H1 (cell line): ENCODE data around the gene CEP350. TPM values are rescaled to one million over a fixed set of nuclear protein-coding genes. Genes with fewer than 3 reads are reported as not detected.

ENCODE experiments used
- CTCF ChIA-PET: fragments of 300-600 bp; sonication (Branson Sonifier 250); formaldehyde crosslinking; loops from one replicate; lab custom pipeline; 2021; ENCODE audit not compliant: partially characterized antibody; lab: Charles Lee
- POLR2A ChIA-PET: fragments of 300-600 bp; sonication (Branson Sonifier 250); formaldehyde crosslinking; loops from one replicate; lab custom pipeline; 2021; ENCODE audit warnings: inconsistent platforms; ENCODE audit not compliant: partially characterized antibody; lab: Charles Lee
- DNase-seq, 2 experiments: peaks; one replicate each; pipeline versions ENCODE4 v3.0.0 to v3.0.0-alpha.2; 2010 to 2022; ENCODE audit warnings: low spot score in 2 of 2, low read depth in 1 of 2, mixed read lengths in 1 of 2
- FAIRE-seq: peaks from 2 replicates; lab custom pipeline; 2011; peaks lifted over from hg19 to GRCh38; lab: Jason Lieb, UNC
- H2AFZ ChIP-seq: 2 replicates; pipeline ENCODE4 v1.8.1; 2012; ENCODE audit warnings: low read length, inconsistent platforms
- H2AK5ac ChIP-seq: 2 replicates; pipeline ENCODE4 v1.6.1; 2013; ENCODE audit warnings: low read depth, low read length
- H2BK120ac ChIP-seq: replicated peaks from 2 replicates; pipeline ENCODE3; 2013; ENCODE audit warnings: low read depth, low read length, inconsistent platforms
- H2BK12ac ChIP-seq: 2 replicates; pipeline ENCODE4 v1.6.1; 2013; ENCODE audit warnings: low read depth, low read length
- H2BK15ac ChIP-seq: 2 replicates; pipeline ENCODE4 v1.6.1; 2013; ENCODE audit warnings: low read length
- H2BK20ac ChIP-seq: 2 replicates; pipeline ENCODE4 v1.6.1; 2013; ENCODE audit warnings: low read length
- H2BK5ac ChIP-seq: 2 replicates; pipeline ENCODE4 v1.6.1; 2013; ENCODE audit warnings: low read depth, low read length
- H3K14ac ChIP-seq: 2 replicates; pipeline ENCODE4 v1.6.1; 2013; ENCODE audit warnings: inconsistent platforms; ENCODE audit not compliant: insufficient read length
- H3K18ac ChIP-seq: 2 replicates; pipeline ENCODE4 v1.6.1; 2013; ENCODE audit warnings: low read length; ENCODE audit errors: extremely low read depth
- H3K23ac ChIP-seq: 2 replicates; pipeline ENCODE4 v1.6.1; 2013; ENCODE audit warnings: inconsistent platforms; ENCODE audit not compliant: insufficient read length
- H3K23me2 ChIP-seq: 2 replicates; pipeline ENCODE4 v1.6.1; 2013; ENCODE audit warnings: low read depth, low read length
- H3K27ac ChIP-seq: 2 replicates; pipeline ENCODE4 v1.6.1; 2011; ENCODE audit warnings: low read depth, low read length, inconsistent platforms
- H3K27me3 ChIP-seq, 4 experiments: replicated peaks in 1 of 4; 1 replicate in 1 of 4; 2 replicates in 3 of 4; pipeline versions ENCODE4 v1.6.1 to v1.8.1; 2011 to 2013; ENCODE audit warnings: low read length in 3 of 4, mild to moderate bottlenecking in 3 of 4, inconsistent platforms in 2 of 4, mixed read lengths in 2 of 4, moderate library complexity in 1 of 4; ENCODE audit not compliant: control insufficient read depth in 3 of 4, insufficient read depth in 3 of 4; ENCODE audit errors: extremely low read depth in 1 of 4
- H3K36me3 ChIP-seq, 4 experiments: 2 replicates each; pipeline versions ENCODE4 v1.6.1 to v1.8.1; 2011 to 2013; ENCODE audit warnings: mild to moderate bottlenecking in 4 of 4, low read length in 3 of 4, moderate library complexity in 2 of 4, control low read depth in 1 of 4, inconsistent platforms in 1 of 4; ENCODE audit not compliant: insufficient read depth in 4 of 4, control insufficient read depth in 2 of 4
- H3K4ac ChIP-seq: replicated peaks from 2 replicates; pipeline ENCODE3; 2013; ENCODE audit warnings: low read length, low read depth, mixed read lengths, inconsistent platforms; ENCODE audit not compliant: insufficient read length
- H3K4me1 ChIP-seq, 4 experiments: replicated peaks in 1 of 4; 1 replicate in 1 of 4; 2 replicates in 3 of 4; pipeline versions ENCODE4 v1.6.1 to v1.8.1; 2011 to 2013; ENCODE audit warnings: low read length in 3 of 4, inconsistent platforms in 2 of 4, mixed read lengths in 1 of 4; ENCODE audit not compliant: insufficient read depth in 4 of 4, control insufficient read depth in 3 of 4
- H3K4me2 ChIP-seq, 2 experiments: 2 replicates each; pipeline versions ENCODE4 v1.6.1 to v1.8.1; 2011 to 2013; ENCODE audit warnings: low read depth in 2 of 2, low read length in 2 of 2, control low read depth in 1 of 2, inconsistent platforms in 1 of 2, mild to moderate bottlenecking in 1 of 2; ENCODE audit not compliant: insufficient read depth in 1 of 2
- H3K4me3 ChIP-seq, 4 experiments: fragments of 200-600, 300-600 bp in 1 of 4; sonication (generic), shearing (Covaris generic), sonication (Bioruptor Twin) in 1 of 4; 2 replicates each; pipeline versions ENCODE4 v1.5.1 to v1.8.1; 2011 to 2016; ENCODE audit warnings: low read length in 4 of 4, low read depth in 3 of 4, control low read depth in 2 of 4, inconsistent platforms in 2 of 4, mild to moderate bottlenecking in 2 of 4, mixed read lengths in 1 of 4, moderate library complexity in 1 of 4; ENCODE audit not compliant: insufficient read depth in 2 of 4; ENCODE audit errors: extremely low read depth in 1 of 4
- H3K56ac ChIP-seq: replicated peaks from 2 replicates; pipeline ENCODE3; 2013; ENCODE audit warnings: low read depth, mild to moderate bottlenecking, mixed read lengths, low read length, inconsistent platforms; ENCODE audit not compliant: insufficient read length
- H3K79me1 ChIP-seq: 2 replicates; pipeline ENCODE4 v1.6.1; 2013; ENCODE audit warnings: low read depth, low read length, control low read depth
- H3K79me2 ChIP-seq, 2 experiments: 2 replicates each; pipeline versions ENCODE4 v1.6.1 to v1.8.1; 2012 to 2013; ENCODE audit warnings: low read length in 2 of 2, mild to moderate bottlenecking in 2 of 2, inconsistent platforms in 1 of 2; ENCODE audit not compliant: insufficient read depth in 2 of 2, control insufficient read depth in 1 of 2
- H3K9ac ChIP-seq, 4 experiments: replicated peaks in 1 of 4; 1 replicate in 1 of 4; 2 replicates in 3 of 4; pipeline versions ENCODE4 v1.6.1 to v1.8.1; 2011 to 2013; ENCODE audit warnings: low read depth in 3 of 4, low read length in 3 of 4, control low read depth in 2 of 4, mild to moderate bottlenecking in 2 of 4, moderate library complexity in 2 of 4, inconsistent platforms in 1 of 4; ENCODE audit errors: extremely low read depth in 1 of 4
- H3K9me3 ChIP-seq, 2 experiments: 2 replicates each; pipeline versions ENCODE4 v1.6.1 to v1.8.1; 2012 to 2013; ENCODE audit warnings: mild to moderate bottlenecking in 2 of 2, moderate library complexity in 2 of 2, control low read depth in 1 of 2, inconsistent platforms in 1 of 2, low read depth in 1 of 2, low read length in 1 of 2, mixed read lengths in 1 of 2; ENCODE audit not compliant: insufficient read depth in 2 of 2
- H4K20me1 ChIP-seq, 2 experiments: replicated peaks in 1 of 2; 2 replicates each; pipeline versions ENCODE3 to v1.8.1; 2011 to 2013; ENCODE audit warnings: inconsistent platforms in 2 of 2, low read length in 2 of 2, mild to moderate bottlenecking in 1 of 2; ENCODE audit not compliant: insufficient read depth in 2 of 2, control insufficient read depth in 1 of 2
- H4K5ac ChIP-seq: 2 replicates; pipeline ENCODE4 v1.6.1; 2013; ENCODE audit warnings: low read length, low read depth, mixed read lengths, inconsistent platforms; ENCODE audit not compliant: insufficient read length
- H4K8ac ChIP-seq: 2 replicates; pipeline ENCODE4 v1.8.0; 2013; ENCODE audit warnings: mild to moderate bottlenecking, moderate library complexity, low read length, inconsistent platforms; ENCODE audit not compliant: insufficient read depth; ENCODE audit errors: extremely low read depth
- H4K91ac ChIP-seq: replicated peaks from 2 replicates; pipeline ENCODE3; 2013; ENCODE audit warnings: low read length, mixed read lengths, inconsistent platforms; ENCODE audit not compliant: insufficient read length
- WGBS, 2 experiments: shearing (Covaris generic) in 1 of 2; methylation state at CpG; one replicate each; pipeline versions ENCODE4 v1.1.6 to v1.1.7; 2013 to 2015; ENCODE audit warnings: low lambda C conversion rate in 2 of 2, mixed read lengths in 2 of 2, inconsistent platforms in 1 of 2, low coverage in 1 of 2, missing lambda C conversion rate in 1 of 2; ENCODE audit not compliant: insufficient replicate concordance in 2 of 2, insufficient coverage in 1 of 2, insufficient read length in 1 of 2; ENCODE audit errors: extremely low coverage in 1 of 2, missing lambda C conversion rate in 1 of 2; 5-methylcytosine and 5-hydroxymethylcytosine counted together
- polyA plus RNA-seq, 7 experiments: library from polyadenylated mRNA; depleted of rRNA in 3 of 7; stranded (reverse) in 5 of 7; unstranded in 2 of 7; fragments of >200 nt in 5 of 7; fragments of 200-250 nt in 2 of 7; gene quantifications; 1 replicate in 5 of 7; 2 replicates in 1 of 7; 4 replicates in 1 of 7; pipeline versions ENCODE4 v1.2.1 to v1.2.3, GENCODE V29; 2011 to 2013; ENCODE audit warnings: missing spikeins in 2 of 7, mixed read lengths in 2 of 7
- total RNA-seq: library from RNA; stranded (reverse); fragmentation: NEBNext Ultra II Directional; extraction: Animal tissue kit (Norgen Biotek cat#: 25700); gene quantifications from 2 replicates; pipeline ENCODE4 v1.2.1, GENCODE V29; 2021

CEP350 gene
- total and polyA plus RNA-seq, 2 of the 8 experiments (the other 6 are each of a cell fraction or from before 2014, with no cell fraction given) = 5.6 to 39.4 TPM

DNA sequence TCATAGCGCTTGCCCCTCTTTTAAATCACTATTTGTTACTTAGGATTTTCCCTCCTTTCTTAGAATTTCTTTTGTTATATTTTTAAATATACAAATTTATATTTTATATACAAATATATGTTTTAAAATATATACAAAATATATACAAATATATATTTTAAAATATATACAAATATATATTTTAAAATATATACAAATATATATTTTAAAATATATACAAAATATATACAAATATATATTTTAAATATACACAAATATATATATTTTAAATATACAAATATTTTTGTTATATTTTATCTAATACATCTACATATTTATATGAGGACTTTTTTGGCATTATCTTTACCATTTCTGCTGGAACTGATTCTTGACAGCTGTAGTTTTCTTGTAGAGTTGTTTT, 149.2 kb downstream of the CEP350 start:
- ChIA-PET CTCF (interaction anchor here (1.4 to 5.0 kb wide), 3 partner anchors 20 to 75 kb away, joined by 3 to 33 read pairs (median 8); no protein-coding TSS in a partner anchor), POLR2A (no interaction called here)
- no peaks in the 10 kb centered on the region for H3K4me1 ChIP-seq
- peaks cover 0 to 14% (median 4%) of the 10 kb centered on the region in 4 experiments; a peak in 3 of 8 replicates for H3K36me3 ChIP-seq
- H2BK20ac ChIP-seq = no peak overlapping the region
- no peak overlapping the region for H3K27ac ChIP-seq
- H4K8ac ChIP-seq = no peak overlapping the region
- H3K9me3 ChIP-seq = no peaks in the 10 kb centered on the region
- H2BK5ac ChIP-seq = no peak overlapping the region
- no peak overlapping the region for H2BK12ac ChIP-seq
- no peaks in the 10 kb centered on the region for H3K79me2 ChIP-seq
- no peak overlapping the region for H2AK5ac ChIP-seq
- 96% methylated on average over 1 of the region's 1 CpG; no CpG with 5 or more reads in 1 of the 2 experiments for WGBS, 2 experiments
- H3K4ac ChIP-seq = no peak overlapping the region
- H3K4me3 ChIP-seq = no peak overlapping the region
- no peak overlapping the region for H2AFZ ChIP-seq
- no peak overlapping the region for H2BK15ac ChIP-seq
- H4K91ac ChIP-seq = no peak overlapping the region
- H4K5ac ChIP-seq = no peak overlapping the region
- no peaks in the 10 kb centered on the region for H3K79me1 ChIP-seq
- DNase-seq = no peak
- no peak overlapping the region for H3K18ac ChIP-seq
- no peak overlapping the region for H2BK120ac ChIP-seq
- H3K23me2 ChIP-seq = no peaks in the 10 kb centered on the region
- H3K14ac ChIP-seq = no peak overlapping the region
- no peak for FAIRE-seq
- no peak overlapping the region for H3K56ac ChIP-seq
- no peaks in the 10 kb centered on the region for H4K20me1 ChIP-seq
- no peaks in the 10 kb centered on the region for H3K27me3 ChIP-seq
- no peak overlapping the region for H3K23ac ChIP-seq
- no peak overlapping the region for H3K4me2 ChIP-seq
- no peak overlapping the region for H3K9ac ChIP-seq
